Uterus (tissue), 2 donors: Measurements from ENCODE around the gene TADA3.

ENCODE experiments used
- CTCF ChIP-seq, 4 experiments: fragments of 200-600 bp in 2 of 4; fragments of 450-650 bp in 2 of 4; sonication (generic) in 2 of 4; IDR thresholded peaks; one replicate each; pipeline ENCODE4 v1.5.1; 2016 to 2019; ENCODE audit warnings: antibody characterized with exemption in 4 of 4, mild to moderate bottlenecking in 2 of 4, moderate library complexity in 1 of 4
- POLR2A ChIP-seq, 2 donors: fragments of 450-650 bp; IDR thresholded peaks; one replicate each; pipeline ENCODE4 v1.6.1; 2016; ENCODE audit warnings: antibody characterized with exemption in 2 of 2, mild to moderate bottlenecking in 1 of 2, moderate library complexity in 1 of 2

GRCh38 chr3:9809239-9809614, 17.0 kb upstream of the TADA3 start:
- TF ChIP-seq POLR2A (IDR thresholded peaks at IDR 0.05) (no peak), CTCF (IDR thresholded peaks at IDR 0.05) (no peak)
